ENCODE results near the gene AFAP1. TPM values are rescaled to one million over a fixed set of nuclear protein-coding genes. Genes with fewer than 3 reads are reported as not detected.

AFAP1 gene
- total and polyA plus RNA-seq, 2 donors from 2014 or later, result 2.6 to 26.3 TPM

- DNase-seq, result peak in 4 of 5 donors; percentile 90 to 94 (median 91)
- Histone ChIP-seq H3K36me3 (ENCODE audit: control insufficient read depth in 2 of 3, insufficient read depth in 3 of 3, low read length in 3 of 3) (peaks cover 0 to 2% (median 2%) of the 10 kb centered on the region in 3 donors), H3K27ac (ENCODE audit: low read depth in 2 of 2, low read length in 2 of 2) (no peak overlapping the region), H3K27me3 (ENCODE audit: control insufficient read depth, insufficient read depth, low read length) (no peaks in the 10 kb centered on the region), H3K9me3 (ENCODE audit: control insufficient read depth in 2 of 3, insufficient read depth in 1 of 3, low read length in 3 of 3) (no peaks in the 10 kb centered on the region), H3K9ac (ENCODE audit: low read length in 3 of 3) (no peak overlapping the region), H3K4me1 (ENCODE audit: control insufficient read depth in 2 of 3, insufficient read depth in 2 of 3, low read depth in 1 of 3, low read length in 3 of 3) (peaks cover 14 to 25% (median 23%) of the 10 kb centered on the region in 3 donors), H3K4me3 (ENCODE audit: low read length in 3 of 3) (no peak overlapping the region)
- TF ChIP-seq, protein P1, sequence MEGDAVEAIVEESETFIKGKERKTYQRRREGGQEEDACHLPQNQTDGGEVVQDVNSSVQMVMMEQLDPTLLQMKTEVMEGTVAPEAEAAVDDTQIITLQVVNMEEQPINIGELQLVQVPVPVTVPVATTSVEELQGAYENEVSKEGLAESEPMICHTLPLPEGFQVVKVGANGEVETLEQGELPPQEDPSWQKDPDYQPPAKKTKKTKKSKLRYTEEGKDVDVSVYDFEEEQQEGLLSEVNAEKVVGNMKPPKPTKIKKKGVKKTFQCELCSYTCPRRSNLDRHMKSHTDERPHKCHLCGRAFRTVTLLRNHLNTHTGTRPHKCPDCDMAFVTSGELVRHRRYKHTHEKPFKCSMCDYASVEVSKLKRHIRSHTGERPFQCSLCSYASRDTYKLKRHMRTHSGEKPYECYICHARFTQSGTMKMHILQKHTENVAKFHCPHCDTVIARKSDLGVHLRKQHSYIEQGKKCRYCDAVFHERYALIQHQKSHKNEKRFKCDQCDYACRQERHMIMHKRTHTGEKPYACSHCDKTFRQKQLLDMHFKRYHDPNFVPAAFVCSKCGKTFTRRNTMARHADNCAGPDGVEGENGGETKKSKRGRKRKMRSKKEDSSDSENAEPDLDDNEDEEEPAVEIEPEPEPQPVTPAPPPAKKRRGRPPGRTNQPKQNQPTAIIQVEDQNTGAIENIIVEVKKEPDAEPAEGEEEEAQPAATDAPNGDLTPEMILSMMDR (IDR thresholded peaks at IDR 0.05; ENCODE audit: borderline replicate concordance, extremely low read depth, insufficient read depth), result peak; percentile 85
- peak; percentile 37 for FAIRE-seq
- intact Hi-C loops (cut with DNase I), result loop anchor here (10.0 kb wide), 1 partner anchor 183 kb away; no protein-coding TSS in a partner anchor
Measured at GRCh38 chr4:7802093-7802726, 137.5 kb downstream of the AFAP1 start.

GRCh38 chr4:7801641-7802040 is 138.0 kb downstream of the AFAP1 start:
- H3K27ac ChIP-seq (ENCODE audit: low read depth in 2 of 2, low read length in 2 of 2), result no peak overlapping the region
- DNase-seq (peak in 1 of 5 donors; percentile 60), FAIRE-seq (no peak)
- intact Hi-C loops (cut with DNase I), result loop anchor here (10.0 kb wide), 1 partner anchor 183 kb away; no protein-coding TSS in a partner anchor
- no peaks in the 10 kb centered on the region for H3K27me3 ChIP-seq (ENCODE audit: control insufficient read depth, insufficient read depth, low read length)
- no peak overlapping the region for H3K9ac ChIP-seq (ENCODE audit: low read length in 3 of 3)
- peaks cover 0 to 4% (median 2%) of the 10 kb centered on the region in 3 donors for H3K36me3 ChIP-seq (ENCODE audit: control insufficient read depth in 2 of 3, insufficient read depth in 3 of 3, low read length in 3 of 3)
- TF ChIP-seq, protein P1 (IDR thresholded peaks at IDR 0.05; ENCODE audit: borderline replicate concordance, extremely low read depth, insufficient read depth), result no peak
- H3K4me3 ChIP-seq (ENCODE audit: low read length in 3 of 3), result no peak overlapping the region
- H3K9me3 ChIP-seq (ENCODE audit: control insufficient read depth in 2 of 3, insufficient read depth in 1 of 3, low read length in 3 of 3), result no peaks in the 10 kb centered on the region
- peaks cover 9 to 20% (median 19%) of the 10 kb centered on the region in 3 donors for H3K4me1 ChIP-seq (ENCODE audit: control insufficient read depth in 2 of 3, insufficient read depth in 2 of 3, low read depth in 1 of 3, low read length in 3 of 3)

GRCh38 chr4:7801001-7801400 is 138.7 kb downstream of the AFAP1 start:
- TF ChIP-seq, protein P1 (IDR thresholded peaks at IDR 0.05; ENCODE audit: borderline replicate concordance, extremely low read depth, insufficient read depth), result no peak
- peaks cover 0 to 4% (median 2%) of the 10 kb centered on the region in 3 donors for H3K36me3 ChIP-seq (ENCODE audit: control insufficient read depth in 2 of 3, insufficient read depth in 3 of 3, low read length in 3 of 3)
- no peaks in the 10 kb centered on the region for H3K9me3 ChIP-seq (ENCODE audit: control insufficient read depth in 2 of 3, insufficient read depth in 1 of 3, low read length in 3 of 3)
- H3K4me1 ChIP-seq (ENCODE audit: control insufficient read depth in 2 of 3, insufficient read depth in 2 of 3, low read depth in 1 of 3, low read length in 3 of 3), result peaks cover 8 to 17% (median 14%) of the 10 kb centered on the region in 3 donors
- no peaks in the 10 kb centered on the region for H3K27me3 ChIP-seq (ENCODE audit: control insufficient read depth, insufficient read depth, low read length)
- no peak overlapping the region for H3K4me3 ChIP-seq (ENCODE audit: low read length in 3 of 3)
- DNase-seq (peak in 2 of 5 donors; percentile 61 to 79), FAIRE-seq (no peak)
- intact Hi-C loops (cut with DNase I), result loop anchor here (10.0 kb wide), 1 partner anchor 184 kb away; no protein-coding TSS in a partner anchor
- no peak overlapping the region for H3K9ac ChIP-seq (ENCODE audit: low read length in 3 of 3)
- no peak overlapping the region for H3K27ac ChIP-seq (ENCODE audit: low read depth in 2 of 2, low read length in 2 of 2)

Measured in kidney (tissue), 14 donors.